ENCODE data around the gene MTARC1. TPM values are rescaled to one million over a fixed set of nuclear protein-coding genes. Genes with fewer than 3 reads are reported as not detected.

MTARC1 gene
- total and polyA plus RNA-seq, 10 donors: 3.2 to 17.3 (median 8.1) TPM

- no peak for DNase-seq
- TF ChIP-seq POLR2A (IDR thresholded peaks at IDR 0.05) (no peak), POLR2AphosphoS5 (IDR thresholded peaks at IDR 0.05) (no peak), CTCF (IDR thresholded peaks at IDR 0.05 in 8 of 11, conservative IDR thresholded peaks at IDR 0.05 in 3 of 11) (peak; percentile 36 to 88 (median 71))
- peaks cover 0 to 21% (median 0%) of the 10 kb centered on the region in 6 donors for H3K4me1 ChIP-seq
- H3K9me3 ChIP-seq: no peaks in the 10 kb centered on the region
- intact Hi-C loops (cut with DNase I; ENCODE audit: low total_unique reads): no loop called here
- H3K27ac ChIP-seq: no peak overlapping the region
- peaks cover 0 to 83% (median 0%) of the 10 kb centered on the region in 6 donors for H3K36me3 ChIP-seq
- no peak overlapping the region for H3K4me3 ChIP-seq
- WGBS, 5 donors: 78 to 85% (median 80%) methylated on average over 10 of the region's 10 CpGs
- peaks cover 0 to 7% (median 0%) of the 10 kb centered on the region in 7 donors for H3K27me3 ChIP-seq (replicated peaks in 1 of 7)
Observed at GRCh38 chr1:220803401-220804201, 16.9 kb downstream of the MTARC1 start.

GRCh38 chr1:220804202-220804586 lies 17.5 kb downstream of the MTARC1 start:
- no peak for TF ChIP-seq CTCF (IDR thresholded peaks at IDR 0.05 in 8 of 11, conservative IDR thresholded peaks at IDR 0.05 in 3 of 11)
- no peak for TF ChIP-seq POLR2AphosphoS5 (IDR thresholded peaks at IDR 0.05)
- TF ChIP-seq POLR2A (IDR thresholded peaks at IDR 0.05): no peak
- intact Hi-C loops (cut with DNase I; ENCODE audit: low total_unique reads): no loop called here
- Histone ChIP-seq H3K4me1 (peaks cover 0 to 21% (median 0%) of the 10 kb centered on the region in 6 donors), H3K4me3 (no peak overlapping the region), H3K9me3 (no peaks in the 10 kb centered on the region), H3K36me3 (peaks cover 0 to 83% (median 0%) of the 10 kb centered on the region in 6 donors), H3K27ac (no peak overlapping the region), H3K27me3 (replicated peaks in 1 of 7) (peaks cover 0 to 11% (median 0%) of the 10 kb centered on the region in 7 donors)
- DNase-seq: no peak
- 73 to 86% (median 84%) methylated on average over 5 of the region's 5 CpGs for WGBS, 5 donors

- no peak for DNase-seq
- H3K4me3 ChIP-seq: no peak overlapping the region
- H3K27ac ChIP-seq: no peak overlapping the region
- intact Hi-C loops (cut with DNase I; ENCODE audit: low total_unique reads): no loop called here
- H3K4me1 ChIP-seq: peaks cover 0 to 34% (median 11%) of the 10 kb centered on the region in 6 donors
- peaks cover 0 to 25% (median 0%) of the 10 kb centered on the region in 7 donors for H3K27me3 ChIP-seq (replicated peaks in 1 of 7)
- peaks cover 0 to 75% (median 0%) of the 10 kb centered on the region in 6 donors for H3K36me3 ChIP-seq
- no peak for TF ChIP-seq POLR2AphosphoS5 (IDR thresholded peaks at IDR 0.05)
- no peak for TF ChIP-seq CTCF (IDR thresholded peaks at IDR 0.05 in 8 of 11, conservative IDR thresholded peaks at IDR 0.05 in 3 of 11)
- TF ChIP-seq POLR2A (IDR thresholded peaks at IDR 0.05): no peak
- H3K9me3 ChIP-seq: no peaks in the 10 kb centered on the region
- 79 to 98% (median 95%) methylated on average over 3 to 4 of the region's 4 CpGs for WGBS, 5 donors
Observed at GRCh38 chr1:220806408-220806807, 19.7 kb downstream of the MTARC1 start.

- TF ChIP-seq CTCF (IDR thresholded peaks at IDR 0.05 in 8 of 11, conservative IDR thresholded peaks at IDR 0.05 in 3 of 11): no peak
- no peak for TF ChIP-seq POLR2AphosphoS5 (IDR thresholded peaks at IDR 0.05)
- TF ChIP-seq POLR2A (IDR thresholded peaks at IDR 0.05): no peak
- WGBS, 5 donors: 75 to 94% (median 83%) methylated on average over 6 of the region's 6 CpGs
- peaks cover 0 to 75% (median 0%) of the 10 kb centered on the region in 6 donors for H3K36me3 ChIP-seq
- intact Hi-C loops (cut with DNase I; ENCODE audit: low total_unique reads): no loop called here
- peaks cover 0 to 34% (median 11%) of the 10 kb centered on the region in 6 donors for H3K4me1 ChIP-seq
- H3K27me3 ChIP-seq (replicated peaks in 1 of 7): peaks cover 0 to 25% (median 0%) of the 10 kb centered on the region in 7 donors
- H3K27ac ChIP-seq: no peak overlapping the region
- no peak for DNase-seq
- H3K4me3 ChIP-seq: no peak overlapping the region
- no peaks in the 10 kb centered on the region for H3K9me3 ChIP-seq
Observed at GRCh38 chr1:220807726-220808125, 21.0 kb downstream of the MTARC1 start.
